MM.1S (cell line): ENCODE results near the gene PRKCE.

Experiments
- DNase-seq: peaks from one replicate; pipeline ENCODE4 v3.0.0-alpha.2; 2015
- H2AFZ ChIP-seq: fragments of 300-600 bp; sonication (generic); 2 replicates; pipeline ENCODE4 v1.6.0; 2016; ENCODE audit warnings: antibody characterized with exemption, low read length
- H3F3A ChIP-seq: fragments of 300-600 bp; sonication (generic); 2 replicates; pipeline ENCODE4 v1.6.1; 2016; ENCODE audit warnings: mild to moderate bottlenecking, antibody characterized with exemption, low read length, moderate library complexity, mixed read lengths; ENCODE audit not compliant: insufficient read depth
- H3K27ac ChIP-seq: fragments of 300-600 bp; sonication (generic); 2 replicates; pipeline ENCODE4 v1.5.1; 2016; ENCODE audit warnings: mild to moderate bottlenecking, low read length
- H3K27me3 ChIP-seq: fragments of 300-600 bp; sonication (generic); replicated peaks from 2 replicates; pipeline ENCODE4 v1.6.0; 2016; ENCODE audit warnings: low read length; ENCODE audit not compliant: insufficient read depth
- H3K36me3 ChIP-seq: fragments of 300-600 bp; sonication (generic); replicated peaks from 2 replicates; pipeline ENCODE4 v1.6.1; 2016; ENCODE audit warnings: mild to moderate bottlenecking, low read length, mixed read lengths; ENCODE audit not compliant: insufficient read depth
- H3K4me1 ChIP-seq: fragments of 300-600 bp; sonication (generic); 2 replicates; pipeline ENCODE4 v1.6.1; 2016; ENCODE audit warnings: low read length, mixed read lengths
- H3K4me2 ChIP-seq: fragments of 300-600 bp; sonication (generic); 2 replicates; pipeline ENCODE4 v1.6.0; 2016; ENCODE audit warnings: low read depth, low read length
- H3K4me3 ChIP-seq: fragments of 300-600 bp; sonication (generic); 2 replicates; pipeline ENCODE4 v1.5.1; 2016; ENCODE audit warnings: low read length, mixed read lengths
- H3K79me2 ChIP-seq: fragments of 300-600 bp; sonication (generic); 2 replicates; pipeline ENCODE4 v1.6.1; 2016; ENCODE audit warnings: mixed run types, low read length, mixed read lengths
- H3K9ac ChIP-seq: fragments of 300-600 bp; sonication (generic); 2 replicates; pipeline ENCODE4 v1.6.1; 2016; ENCODE audit warnings: low read length, mixed read lengths
- H3K9me2 ChIP-seq: fragments of 300-600 bp; sonication (generic); replicated peaks from 2 replicates; pipeline ENCODE4 v1.6.1; 2016; ENCODE audit warnings: mild to moderate bottlenecking, low read length, mixed read lengths; ENCODE audit not compliant: insufficient read depth
- H3K9me3 ChIP-seq: fragments of 300-600 bp; sonication (generic); replicated peaks from 2 replicates; pipeline ENCODE4 v1.6.1; 2016; ENCODE audit warnings: mild to moderate bottlenecking, low read length, mixed read lengths; ENCODE audit not compliant: insufficient read depth
- H4K20me1 ChIP-seq: fragments of 300-600 bp; sonication (generic); 2 replicates; pipeline ENCODE4 v1.6.1; 2016; ENCODE audit warnings: mild to moderate bottlenecking, low read length, moderate library complexity, mixed read lengths; ENCODE audit not compliant: insufficient read depth
- CTCF ChIP-seq: fragments of 300-600 bp; sonication (generic); IDR thresholded peaks from 2 replicates; pipeline ENCODE4 v1.5.1; 2016; ENCODE audit warnings: antibody characterized with exemption, low read length, mixed read lengths
- EZH2 ChIP-seq: fragments of 300-600 bp; sonication (generic); optimal IDR thresholded peaks from 2 replicates; pipeline ENCODE3; 2017; ENCODE audit warnings: low read depth, mild to moderate bottlenecking, antibody characterized with exemption, low read length, mixed read lengths
- EZH2phosphoT487 ChIP-seq: fragments of 300-600 bp; sonication (generic); IDR thresholded peaks from 2 replicates; pipeline ENCODE4 v1.6.1; 2018; ENCODE audit warnings: antibody characterized with exemption, low read length

The PRKCE gene

GRCh38 chr2:45975752-45976517 lies 324.5 kb downstream of the PRKCE start:
- H3K4me3 ChIP-seq: no peak overlapping the region
- no peaks in the 10 kb centered on the region for H3F3A ChIP-seq
- H3K9ac ChIP-seq: no peak overlapping the region
- no peaks in the 10 kb centered on the region for H3K27me3 ChIP-seq
- H3K27ac ChIP-seq: no peak overlapping the region
- H3K79me2 ChIP-seq: no peaks in the 10 kb centered on the region
- H3K9me2 ChIP-seq: no peaks in the 10 kb centered on the region
- no peaks in the 10 kb centered on the region for H4K20me1 ChIP-seq
- H3K9me3 ChIP-seq: no peaks in the 10 kb centered on the region
- no peak for DNase-seq
- H3K36me3 ChIP-seq: no peaks in the 10 kb centered on the region
- peaks cover 9% of the 10 kb centered on the region; the same call in 1 of the 2 replicates for H3K4me1 ChIP-seq
- TF ChIP-seq EZH2 (no peak), EZH2phosphoT487 (no peak), CTCF (no peak)
- H3K4me2 ChIP-seq: no peak overlapping the region
- no peak overlapping the region for H2AFZ ChIP-seq

- no peaks in the 10 kb centered on the region for H3K79me2 ChIP-seq
- no peak overlapping the region for H3K27ac ChIP-seq
- H3K27me3 ChIP-seq: no peaks in the 10 kb centered on the region
- no peak overlapping the region for H2AFZ ChIP-seq
- no peak overlapping the region for H3K4me2 ChIP-seq
- H4K20me1 ChIP-seq: no peaks in the 10 kb centered on the region
- no peaks in the 10 kb centered on the region for H3K9me2 ChIP-seq
- no peaks in the 10 kb centered on the region for H3K36me3 ChIP-seq
- H3F3A ChIP-seq: no peaks in the 10 kb centered on the region
- no peaks in the 10 kb centered on the region for H3K9me3 ChIP-seq
- peaks cover 9% of the 10 kb centered on the region; the same call in 1 of the 2 replicates for H3K4me1 ChIP-seq
- DNase-seq: no peak
- TF ChIP-seq EZH2phosphoT487: no peak
- no peak for TF ChIP-seq EZH2
- TF ChIP-seq CTCF: no peak
- H3K4me3 ChIP-seq: no peak overlapping the region
- H3K9ac ChIP-seq: no peak overlapping the region
These were observed 326.9 kb downstream of the PRKCE start for GRCh38 chr2:45978302-45978859.

GRCh38 chr2:45979065-45979464 lies 327.6 kb downstream of the PRKCE start:
- H3K4me1 ChIP-seq: peaks cover 9% of the 10 kb centered on the region; the same call in 1 of the 2 replicates
- H3K9ac ChIP-seq: no peak overlapping the region
- no peaks in the 10 kb centered on the region for H3K36me3 ChIP-seq
- no peaks in the 10 kb centered on the region for H3F3A ChIP-seq
- no peak for DNase-seq
- no peaks in the 10 kb centered on the region for H3K9me3 ChIP-seq
- H4K20me1 ChIP-seq: no peaks in the 10 kb centered on the region
- no peak overlapping the region for H3K27ac ChIP-seq
- no peak for TF ChIP-seq EZH2
- TF ChIP-seq CTCF: no peak
- TF ChIP-seq EZH2phosphoT487: no peak
- no peak overlapping the region for H2AFZ ChIP-seq
- no peaks in the 10 kb centered on the region for H3K9me2 ChIP-seq
- H3K4me3 ChIP-seq: no peak overlapping the region
- H3K27me3 ChIP-seq: no peaks in the 10 kb centered on the region
- no peaks in the 10 kb centered on the region for H3K79me2 ChIP-seq
- H3K4me2 ChIP-seq: no peak overlapping the region
